DND-41 (cell line): ENCODE measurements around the gene IGSF9B.
"Not testable (repeated sequence)": the region's sequence is repeated elsewhere in the genome, so short reads cannot be mapped to it uniquely, and the experiment has no call there.

Experiments
- ATAC-seq: fragments of 200-7000 bp; cut with Tn5 transposase; 3 replicates; pipeline ENCODE4 v1.9.1; 2021; ENCODE audit warnings: low read depth; ENCODE audit not compliant: insufficient read depth
- DNase-seq: peaks from one replicate; pipeline ENCODE4 v3.0.0-alpha.2; 2020
- H2AFZ ChIP-seq: 2 replicates; pipeline ENCODE4 v1.6.0; 2012; ENCODE audit warnings: low read depth, low read length
- H3K27ac ChIP-seq: 2 replicates; pipeline ENCODE4 v1.5.1; 2012; ENCODE audit warnings: low read length, inconsistent platforms
- H3K27me3 ChIP-seq: fragments of 200-600 bp; sonication (generic); 2 replicates; pipeline ENCODE4 v1.6.0; 2012; ENCODE audit warnings: low read length, mild to moderate bottlenecking, inconsistent platforms; ENCODE audit not compliant: insufficient read depth, poor library complexity
- H3K36me3 ChIP-seq: 2 replicates; pipeline ENCODE4 v1.5.1; 2012; ENCODE audit warnings: low read length, inconsistent platforms; ENCODE audit not compliant: insufficient read depth
- H3K4me1 ChIP-seq: 2 replicates; pipeline ENCODE4 v1.5.1; 2012; ENCODE audit warnings: mild to moderate bottlenecking, low read length; ENCODE audit not compliant: insufficient read depth
- H3K4me2 ChIP-seq: 2 replicates; pipeline ENCODE4 v1.6.0; 2012; ENCODE audit warnings: mild to moderate bottlenecking, moderate library complexity, low read length, inconsistent platforms; ENCODE audit not compliant: insufficient read depth
- H3K4me3 ChIP-seq, 2 experiments: fragments of 200-600 bp in 1 of 2; shearing (Covaris generic) in 1 of 2; 2 replicates each; pipeline ENCODE4 v1.5.1; 2012 to 2016; ENCODE audit warnings: inconsistent platforms in 2 of 2, low read length in 2 of 2, mild to moderate bottlenecking in 2 of 2, low read depth in 1 of 2, moderate library complexity in 1 of 2
- H3K79me2 ChIP-seq: 2 replicates; pipeline ENCODE4 v1.6.0; 2012; ENCODE audit warnings: low read length, inconsistent platforms; ENCODE audit not compliant: insufficient read depth
- H3K9ac ChIP-seq: 2 replicates; pipeline ENCODE4 v1.6.0; 2012; ENCODE audit warnings: low read depth, mild to moderate bottlenecking, inconsistent platforms, low read length, moderate library complexity
- H3K9me3 ChIP-seq: 2 replicates; pipeline ENCODE4 v1.5.1; 2012; ENCODE audit warnings: low read length, moderate library complexity, mild to moderate bottlenecking, inconsistent platforms; ENCODE audit not compliant: insufficient read depth, severe bottlenecking
- H4K20me1 ChIP-seq: 2 replicates; pipeline ENCODE4 v1.6.0; 2012; ENCODE audit warnings: low read length; ENCODE audit not compliant: insufficient read depth
- CTCF ChIP-seq: IDR thresholded peaks from 2 replicates; pipeline ENCODE4 v1.5.1; 2012; ENCODE audit warnings: borderline replicate concordance, low read length, moderate library complexity, mild to moderate bottlenecking; ENCODE audit not compliant: poor library complexity, severe bottlenecking; ENCODE audit errors: extremely low read depth
- EZH2 ChIP-seq: IDR thresholded peaks from 3 replicates; pipeline ENCODE4 v1.6.1; 2012; ENCODE audit warnings: borderline replicate concordance, low read depth, mild to moderate bottlenecking, moderate library complexity, low read length, inconsistent platforms; ENCODE audit not compliant: severe bottlenecking

The IGSF9B gene

DNA sequence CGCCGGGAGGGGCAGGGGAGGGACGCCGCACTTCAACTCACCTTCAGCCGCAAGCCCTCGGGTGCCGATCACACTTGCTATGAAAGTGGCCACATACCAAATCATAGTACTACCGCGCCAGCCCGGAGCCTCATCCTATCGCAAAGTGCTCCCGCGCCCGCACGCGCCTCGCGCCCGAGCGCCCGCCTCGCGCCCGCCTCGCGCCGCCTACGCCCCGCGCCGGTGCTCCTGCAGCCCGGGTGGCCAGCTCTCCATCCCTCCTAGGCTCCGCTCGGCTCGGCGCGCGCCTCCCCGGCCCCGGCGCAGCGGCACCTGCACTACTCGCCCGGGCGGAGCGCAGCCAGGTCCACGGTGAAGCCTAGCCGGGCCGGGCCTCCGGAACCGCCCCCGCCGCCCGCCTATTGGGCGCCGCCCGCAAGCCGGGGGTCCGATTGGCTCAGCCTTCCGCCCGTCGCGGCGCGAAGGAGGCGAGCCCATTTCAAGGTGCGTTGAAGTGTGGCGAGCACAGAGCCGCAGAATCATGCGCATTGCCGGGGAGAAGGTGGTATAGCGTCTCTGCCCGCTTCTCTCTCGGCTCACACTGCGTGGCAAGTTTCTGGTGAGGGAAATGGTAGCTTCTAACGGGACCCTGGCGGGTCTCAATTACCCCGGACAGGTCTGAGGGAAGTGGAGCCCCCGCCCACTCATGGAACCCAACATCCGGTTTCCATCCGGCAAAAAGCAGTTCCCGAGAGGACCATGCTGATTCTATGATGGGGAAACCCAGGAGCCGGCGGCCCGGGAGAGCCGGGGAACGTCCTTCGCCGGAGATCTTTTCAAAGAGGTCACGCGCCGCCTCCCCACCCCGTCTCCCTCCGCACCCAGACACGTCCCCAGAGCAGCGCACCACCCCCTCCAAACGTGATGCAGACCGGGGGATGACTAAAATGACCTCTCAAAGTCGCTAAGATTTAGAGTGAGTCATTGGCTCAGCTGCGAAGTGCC is at the start of gene IGSF9B:
IGSF9B (minus strand) TSS at position 319 of the 984 bp plus-strand sequence; CDS start at position 105, 214 bp downstream.
- Histone ChIP-seq H3K36me3 (no peaks in the 10 kb centered on the region), H3K27ac (peak within 1 kb of the TSS; percentile 84), H4K20me1 (peaks cover 36% of the 10 kb centered on the region), H3K79me2 (peaks cover 30% of the 10 kb centered on the region), H2AFZ (peak within 1 kb of the TSS; percentile 84), H3K9me3 (no peaks in the 10 kb centered on the region), H3K4me1 (peaks cover 32% of the 10 kb centered on the region), H3K4me3 (peak within 1 kb of the TSS; percentile 32 to 78; a peak in 3 of 4 replicates), H3K9ac (peak within 1 kb of the TSS; percentile 69), H3K27me3 (peaks cover 10% of the 10 kb centered on the region), H3K4me2 (peak within 1 kb of the TSS; percentile 77)
- TF ChIP-seq EZH2 = no peak
- TF ChIP-seq CTCF = no peak
- peak; percentile 91 for DNase-seq
- peak; percentile 97 for ATAC-seq

GRCh38 chr11:134004496-134005172 is 47.9 kb upstream of the IGSF9B start:
- Histone ChIP-seq H3K4me2 (no peak overlapping the region), H3K27me3 (peaks cover 10% of the 10 kb centered on the region), H4K20me1 (no peaks in the 10 kb centered on the region), H3K4me1 (no peaks in the 10 kb centered on the region), H3K27ac (no peak overlapping the region), H3K9ac (no peak overlapping the region), H3K9me3 (no peaks in the 10 kb centered on the region), H3K79me2 (no peaks in the 10 kb centered on the region), H3K4me3 (no peak overlapping the region), H2AFZ (no peak overlapping the region), H3K36me3 (no peaks in the 10 kb centered on the region)
- DNase-seq (no peak), ATAC-seq (no peak)
- no peak for TF ChIP-seq EZH2
- TF ChIP-seq CTCF = no peak

DNA sequence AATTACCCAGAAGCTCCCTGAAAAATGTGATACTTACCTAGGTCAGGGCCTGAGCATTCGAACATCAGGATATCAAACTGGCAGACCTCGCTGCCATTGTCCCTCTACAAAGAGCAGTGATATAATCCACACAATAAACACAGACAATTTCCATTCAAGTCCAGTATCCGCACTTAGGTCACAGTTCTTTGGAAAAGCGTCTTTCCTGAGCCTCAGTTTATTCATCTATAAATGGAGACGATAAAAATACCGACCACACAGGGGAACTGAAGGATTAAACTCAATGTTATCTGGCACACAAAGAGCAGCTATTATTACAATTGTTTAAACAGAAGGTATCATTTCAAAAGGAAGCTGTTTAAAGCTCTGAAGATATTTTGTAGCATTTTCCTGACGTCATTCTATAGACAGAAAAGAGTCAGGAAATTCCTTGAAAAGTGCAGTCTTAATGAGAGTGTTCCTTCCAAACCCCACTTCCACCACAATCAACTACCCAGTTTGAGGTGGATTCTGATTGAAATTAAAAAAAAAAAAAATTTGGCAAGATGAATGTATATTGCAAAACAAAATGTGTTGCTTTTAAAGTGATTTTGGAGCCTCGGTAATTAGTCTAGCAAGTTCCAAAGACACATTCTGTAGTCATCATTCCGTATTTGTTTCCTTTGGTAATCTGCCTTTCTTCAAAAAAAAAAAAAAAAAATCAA is 47.2 kb upstream of the IGSF9B start:
- no peak overlapping the region for H2AFZ ChIP-seq
- H3K36me3 ChIP-seq = no peaks in the 10 kb centered on the region
- TF ChIP-seq EZH2 (no peak), CTCF (no peak)

GRCh38 chr11:134002819-134003218 is 46.1 kb upstream of the IGSF9B start:
- not testable (repeated sequence) for H4K20me1 ChIP-seq, H3K4me2 ChIP-seq, H3K9me3 ChIP-seq, H3K27ac ChIP-seq, H3K27me3 ChIP-seq, H3K79me2 ChIP-seq, H2AFZ ChIP-seq, H3K36me3 ChIP-seq, DNase-seq, H3K4me1 ChIP-seq, ATAC-seq, H3K9ac ChIP-seq, H3K4me3 ChIP-seq

More for the DNA sequence above, 47.2 kb upstream of the IGSF9B start:
- Histone ChIP-seq H3K9ac (no peak overlapping the region), H3K79me2 (no peaks in the 10 kb centered on the region), H3K4me2 (no peak overlapping the region), H3K4me3 (no peak overlapping the region), H3K27me3 (peaks cover 9% of the 10 kb centered on the region), H4K20me1 (no peaks in the 10 kb centered on the region), H3K27ac (no peak overlapping the region), H3K9me3 (no peaks in the 10 kb centered on the region), H3K4me1 (no peaks in the 10 kb centered on the region)
- DNase-seq = no peak
- ATAC-seq = no peak

GRCh38 chr11:134002338-134002737 is 45.6 kb upstream of the IGSF9B start:
- H3K79me2 ChIP-seq, DNase-seq, H3K4me2 ChIP-seq, ATAC-seq, H3K27ac ChIP-seq, H4K20me1 ChIP-seq, H2AFZ ChIP-seq, H3K4me1 ChIP-seq, H3K36me3 ChIP-seq, H3K9me3 ChIP-seq, H3K27me3 ChIP-seq, H3K4me3 ChIP-seq, H3K9ac ChIP-seq: not testable (repeated sequence)
